WI38 (cell line): ENCODE results near the gene USP17L30.

Experiments used
- H3K4me3 ChIP-seq: 2 replicates; pipeline ENCODE4 v1.5.1; 2011; ENCODE audit warnings: low read depth, mild to moderate bottlenecking, control low read depth, low read length
- CTCF ChIP-seq: IDR thresholded peaks from 2 replicates; pipeline ENCODE4 v1.5.1; 2012; ENCODE audit warnings: low read depth, mild to moderate bottlenecking, control low read depth, low read length

Gene USP17L30

DNA sequence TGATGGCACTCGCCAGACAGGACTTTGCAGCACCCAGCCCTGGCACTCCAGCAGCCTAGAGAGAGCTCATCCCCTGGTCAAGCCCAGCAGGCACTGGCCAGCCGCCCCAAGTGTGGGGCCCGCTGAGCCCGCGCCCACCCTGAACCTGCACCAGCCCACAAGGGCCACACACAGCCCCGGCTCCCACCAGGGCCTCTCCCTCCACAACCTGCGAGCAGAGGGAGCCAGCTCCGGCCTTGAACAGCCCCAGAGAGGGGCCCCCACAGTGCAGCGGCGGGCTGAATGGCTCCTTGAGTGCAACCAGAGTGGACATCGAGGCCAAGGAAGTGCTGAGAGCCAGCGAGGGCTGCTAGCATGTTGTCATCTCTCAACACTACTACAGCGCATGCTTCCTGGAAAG is 46.9 kb downstream of the USP17L30 start:
- no peak for TF ChIP-seq CTCF
- no peak overlapping the region for H3K4me3 ChIP-seq
